HepG2 (cell line): ENCODE measurements around the gene SFI1. TPM values are rescaled to one million over a fixed set of nuclear protein-coding genes. Genes with fewer than 3 reads are reported as not detected.

Experiments used
- AHR ChIP-seq: IDR thresholded peaks from 2 replicates; pipeline ENCODE4 v1.6.1; 2018; ENCODE audit warnings: missing genetic modification reagents, missing compliant biosample characterization
- ATRX ChIP-seq: sonication (generic); formaldehyde crosslinking; IDR thresholded peaks from 2 replicates; pipeline ENCODE4 v1.4.0; 2020; ENCODE audit warnings: missing genetic modification reagents, borderline replicate concordance
- CAMTA2 ChIP-seq: sonication (generic); formaldehyde crosslinking; IDR thresholded peaks from 2 replicates; pipeline ENCODE4 v1.4.0; 2020; ENCODE audit warnings: mild to moderate bottlenecking, missing genetic modification reagents, borderline replicate concordance
- EZH2 ChIP-seq: conservative IDR thresholded peaks from 2 replicates; pipeline ENCODE4 v1.6.1; 2012; ENCODE audit warnings: mild to moderate bottlenecking, low read depth, low read length, moderate library complexity
- HDAC2 ChIP-seq: sonication (generic); formaldehyde crosslinking; IDR thresholded peaks from 2 replicates; pipeline ENCODE4 v1.4.0; 2020; ENCODE audit warnings: missing genetic modification reagents
- KAT8 ChIP-seq: IDR thresholded peaks from 2 replicates; pipeline ENCODE4 v1.6.1; 2016; ENCODE audit warnings: missing genetic modification reagents, missing compliant biosample characterization
- KDM5B ChIP-seq: sonication (generic); formaldehyde crosslinking; IDR thresholded peaks from 2 replicates; pipeline ENCODE4 v1.4.0; 2020; ENCODE audit warnings: missing genetic modification reagents, mild to moderate bottlenecking, borderline replicate concordance
- KLF13 ChIP-seq: sonication (generic); formaldehyde crosslinking; IDR thresholded peaks from 2 replicates; pipeline ENCODE4 v1.4.0; 2020; ENCODE audit warnings: mild to moderate bottlenecking, missing genetic modification reagents
- KLF9 ChIP-seq: IDR thresholded peaks from 2 replicates; pipeline ENCODE4 v1.6.1; 2016; ENCODE audit warnings: low read depth
- MYC ChIP-seq: sonication (generic); formaldehyde crosslinking; IDR thresholded peaks from 2 replicates; pipeline ENCODE4 v1.9.0; 2021; ENCODE audit warnings: missing genetic modification reagents, borderline replicate concordance
- NPAS2 ChIP-seq: sonication (generic); formaldehyde crosslinking; IDR thresholded peaks from 2 replicates; pipeline ENCODE4 v1.8.0; 2022; ENCODE audit warnings: mild to moderate bottlenecking, missing genetic modification reagents, borderline replicate concordance
- PHF20 ChIP-seq: sonication (generic); formaldehyde crosslinking; IDR thresholded peaks from 2 replicates; pipeline ENCODE4 v1.5.0; 2020; ENCODE audit warnings: mild to moderate bottlenecking, missing genetic modification reagents
- RBM39 ChIP-seq: fragments of 200-400 bp; formaldehyde crosslinking; IDR thresholded peaks from one replicate; pipeline ENCODE4 v1.6.1; 2018; ENCODE audit warnings: antibody characterized with exemption, mild to moderate bottlenecking, low read depth, low read length; ENCODE audit not compliant: poor library complexity, severe bottlenecking
- RELA ChIP-seq: sonication (generic); formaldehyde crosslinking; IDR thresholded peaks from 2 replicates; pipeline ENCODE4 v1.4.0; 2020; ENCODE audit warnings: missing genetic modification reagents
- RFX5 ChIP-seq: IDR thresholded peaks from 2 replicates; pipeline ENCODE4 v1.6.1; 2011; ENCODE audit warnings: low read depth, low read length, improper control_type of control experiment
- TBP ChIP-seq: sonication (generic); formaldehyde crosslinking; IDR thresholded peaks from 2 replicates; pipeline ENCODE4 v1.5.0; 2020; ENCODE audit warnings: missing genetic modification reagents
- ZNF124 ChIP-seq: sonication (generic); formaldehyde crosslinking; IDR thresholded peaks from 2 replicates; pipeline ENCODE4 v1.4.0; 2020; ENCODE audit warnings: missing genetic modification reagents
- ZNF20 ChIP-seq: sonication (generic); formaldehyde crosslinking; IDR thresholded peaks from 2 replicates; pipeline ENCODE4 v1.4.0; 2020; ENCODE audit warnings: mild to moderate bottlenecking, moderate library complexity, missing genetic modification reagents
- ZNF253 ChIP-seq: sonication (generic); formaldehyde crosslinking; IDR thresholded peaks from 2 replicates; pipeline ENCODE4 v1.8.0; 2022; ENCODE audit warnings: mild to moderate bottlenecking, missing genetic modification reagents, borderline replicate concordance
- ZNF331 ChIP-seq: sonication (generic); formaldehyde crosslinking; IDR thresholded peaks from 2 replicates; pipeline ENCODE4 v1.4.0; 2020; ENCODE audit warnings: missing genetic modification reagents
- ZNF33A ChIP-seq: sonication (generic); formaldehyde crosslinking; IDR thresholded peaks from 2 replicates; pipeline ENCODE4 v1.5.1; 2020; ENCODE audit warnings: missing genetic modification reagents, mild to moderate bottlenecking, moderate library complexity, borderline replicate concordance
- ZNF354B ChIP-seq: sonication (generic); formaldehyde crosslinking; IDR thresholded peaks from 2 replicates; pipeline ENCODE4 v1.8.0; 2022; ENCODE audit warnings: mild to moderate bottlenecking, missing genetic modification reagents
- ZNF589 ChIP-seq: sonication (generic); formaldehyde crosslinking; conservative IDR thresholded peaks from 2 replicates; pipeline ENCODE4 v1.8.0; 2022; ENCODE audit warnings: mild to moderate bottlenecking, moderate library complexity, missing genetic modification reagents
- ZNF598 ChIP-seq: sonication (generic); formaldehyde crosslinking; IDR thresholded peaks from 2 replicates; pipeline ENCODE4 v1.5.1; 2020; ENCODE audit warnings: mild to moderate bottlenecking, missing genetic modification reagents, borderline replicate concordance
- ZSCAN5A ChIP-seq: sonication (generic); formaldehyde crosslinking; IDR thresholded peaks from 2 replicates; pipeline ENCODE4 v1.8.0; 2022; ENCODE audit warnings: mild to moderate bottlenecking, missing genetic modification reagents, borderline replicate concordance
- polyA plus RNA-seq, 8 experiments: library from polyadenylated mRNA; depleted of rRNA in 3 of 8; stranded (reverse) in 7 of 8; unstranded in 1 of 8; fragments of >200 nt; fragmentation: Illumina TruSeq in 4 of 8; extraction: Trizol in 4 of 8; gene quantifications; 2 replicates each; pipeline versions ENCODE4 v1.2.1 to v1.2.3, GENCODE V29; 2011 to 2016; ENCODE audit warnings: low read depth in 4 of 8, missing spikeins in 1 of 8, mixed read lengths in 1 of 8; ENCODE audit not compliant: insufficient read depth in 1 of 8
- total RNA-seq, 5 experiments: library from RNA; depleted of rRNA; stranded (reverse); fragments of >200 nt; fragmentation: Illumina TruSeq; extraction: Trizol; gene quantifications; 2 replicates each; pipeline ENCODE4 v1.2.3, GENCODE V29; 2016; ENCODE audit warnings: low read depth in 1 of 5
- TF ChIP-seq, protein P1 (sequence below): sonication (generic); formaldehyde crosslinking; conservative IDR thresholded peaks from 2 replicates; pipeline ENCODE4 v1.8.0; 2022; ENCODE audit warnings: missing genetic modification reagents
- TF ChIP-seq, protein P2 (sequence below): sonication (generic); formaldehyde crosslinking; IDR thresholded peaks from 2 replicates; pipeline ENCODE4 v1.5.0; 2020; ENCODE audit warnings: missing genetic modification reagents

SFI1 gene
- total and polyA plus RNA-seq, 2 of the 13 experiments (the other 11 are each of a cell fraction or from before 2014, with no cell fraction given): 20.5 to 40.1 TPM

DNA sequence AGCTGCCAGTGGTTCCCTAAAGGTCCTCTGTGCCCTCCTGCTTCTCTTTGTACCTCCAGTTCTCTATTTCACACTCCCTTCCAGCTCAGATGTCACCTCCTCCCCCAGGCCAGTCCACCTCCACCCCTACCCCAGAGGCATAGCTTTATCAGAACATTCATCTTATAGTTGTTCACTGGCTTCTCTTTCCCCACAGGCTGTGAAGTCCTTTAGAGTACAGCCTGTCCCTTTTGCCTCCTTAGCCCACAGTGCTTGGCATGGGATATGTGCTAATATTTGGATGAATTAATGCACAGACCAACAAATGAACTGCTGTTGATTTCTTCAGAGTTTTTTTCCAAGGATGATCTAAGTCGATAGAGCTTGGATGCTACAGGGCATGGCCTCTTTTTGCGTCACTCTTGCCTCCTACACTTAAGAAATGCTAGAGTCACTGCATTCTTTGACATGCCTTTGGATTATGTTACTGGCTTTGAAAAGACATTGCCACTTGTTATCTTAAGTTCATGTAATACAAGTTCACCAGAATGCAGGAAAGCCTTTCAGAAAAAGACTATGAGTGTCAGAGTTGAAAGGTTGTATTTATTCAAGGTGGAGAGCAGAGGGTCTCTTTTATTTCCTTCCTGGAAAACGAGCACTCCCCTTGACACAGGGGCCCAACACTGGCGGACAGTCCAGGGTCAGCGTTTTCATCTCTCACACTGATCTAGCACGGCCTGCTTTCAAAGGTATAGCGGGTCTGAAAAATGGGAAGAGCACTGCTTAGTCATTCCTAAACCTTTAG, 90.0 kb downstream of the SFI1 start (continued):
- TF ChIP-seq ZSCAN5A (CRISPR knock-in tag) (no peak), KAT8 (CRISPR knock-in tag) (peak; percentile 62; the same call in 1 of the 2 replicates), RBM39 (no peak), AHR (CRISPR knock-in tag) (no peak), HDAC2 (CRISPR knock-in tag) (peak; percentile 96), ZNF253 (CRISPR knock-in tag) (no peak), ZNF124 (CRISPR knock-in tag) (0 out of 2 replicates have a peak, but pooled peaks have one; percentile 38), ZNF33A (CRISPR knock-in tag) (no peak), CAMTA2 (CRISPR knock-in tag) (no peak), ZNF589 (CRISPR knock-in tag) (no peak), MYC (no peak), KDM5B (CRISPR knock-in tag) (no peak), PHF20 (CRISPR knock-in tag) (no peak), ZNF598 (CRISPR knock-in tag) (no peak), EZH2 (no peak), KLF9 (no peak), ZNF20 (CRISPR knock-in tag) (no peak), TBP (CRISPR knock-in tag) (no peak), KLF13 (CRISPR knock-in tag) (no peak), RELA (CRISPR knock-in tag) (no peak), RFX5 (no peak), ATRX (CRISPR knock-in tag) (no peak), ZNF331 (CRISPR knock-in tag) (peak; percentile 79; the same call in 1 of the 2 replicates), NPAS2 (CRISPR knock-in tag) (no peak), ZNF354B (no peak)
- TF ChIP-seq, protein P1, sequence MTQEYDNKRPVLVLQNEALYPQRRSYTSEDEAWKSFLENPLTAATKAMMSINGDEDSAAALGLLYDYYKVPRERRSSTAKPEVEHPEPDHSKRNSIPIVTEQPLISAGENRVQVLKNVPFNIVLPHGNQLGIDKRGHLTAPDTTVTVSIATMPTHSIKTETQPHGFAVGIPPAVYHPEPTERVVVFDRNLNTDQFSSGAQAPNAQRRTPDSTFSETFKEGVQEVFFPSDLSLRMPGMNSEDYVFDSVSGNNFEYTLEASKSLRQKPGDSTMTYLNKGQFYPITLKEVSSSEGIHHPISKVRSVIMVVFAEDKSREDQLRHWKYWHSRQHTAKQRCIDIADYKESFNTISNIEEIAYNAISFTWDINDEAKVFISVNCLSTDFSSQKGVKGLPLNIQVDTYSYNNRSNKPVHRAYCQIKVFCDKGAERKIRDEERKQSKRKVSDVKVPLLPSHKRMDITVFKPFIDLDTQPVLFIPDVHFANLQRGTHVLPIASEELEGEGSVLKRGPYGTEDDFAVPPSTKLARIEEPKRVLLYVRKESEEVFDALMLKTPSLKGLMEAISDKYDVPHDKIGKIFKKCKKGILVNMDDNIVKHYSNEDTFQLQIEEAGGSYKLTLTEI: no peak
- TF ChIP-seq, protein P2, sequence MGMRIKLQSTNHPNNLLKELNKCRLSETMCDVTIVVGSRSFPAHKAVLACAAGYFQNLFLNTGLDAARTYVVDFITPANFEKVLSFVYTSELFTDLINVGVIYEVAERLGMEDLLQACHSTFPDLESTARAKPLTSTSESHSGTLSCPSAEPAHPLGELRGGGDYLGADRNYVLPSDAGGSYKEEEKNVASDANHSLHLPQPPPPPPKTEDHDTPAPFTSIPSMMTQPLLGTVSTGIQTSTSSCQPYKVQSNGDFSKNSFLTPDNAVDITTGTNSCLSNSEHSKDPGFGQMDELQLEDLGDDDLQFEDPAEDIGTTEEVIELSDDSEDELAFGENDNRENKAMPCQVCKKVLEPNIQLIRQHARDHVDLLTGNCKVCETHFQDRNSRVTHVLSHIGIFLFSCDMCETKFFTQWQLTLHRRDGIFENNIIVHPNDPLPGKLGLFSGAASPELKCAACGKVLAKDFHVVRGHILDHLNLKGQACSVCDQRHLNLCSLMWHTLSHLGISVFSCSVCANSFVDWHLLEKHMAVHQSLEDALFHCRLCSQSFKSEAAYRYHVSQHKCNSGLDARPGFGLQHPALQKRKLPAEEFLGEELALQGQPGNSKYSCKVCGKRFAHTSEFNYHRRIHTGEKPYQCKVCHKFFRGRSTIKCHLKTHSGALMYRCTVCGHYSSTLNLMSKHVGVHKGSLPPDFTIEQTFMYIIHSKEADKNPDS (CRISPR knock-in tag): no peak
